H1 (cell line): ENCODE results near the gene TMEM139. TPM values are rescaled to one million over a fixed set of nuclear protein-coding genes. Genes with fewer than 3 reads are reported as not detected.

Experiments
- CTCF ChIA-PET: fragments of 300-600 bp; sonication (Branson Sonifier 250); formaldehyde crosslinking; loops from one replicate; lab custom pipeline; 2021; ENCODE audit not compliant: partially characterized antibody; lab: Charles Lee
- POLR2A ChIA-PET: fragments of 300-600 bp; sonication (Branson Sonifier 250); formaldehyde crosslinking; loops from one replicate; lab custom pipeline; 2021; ENCODE audit warnings: inconsistent platforms; ENCODE audit not compliant: partially characterized antibody; lab: Charles Lee
- DNase-seq, 2 experiments: peaks; one replicate each; pipeline versions ENCODE4 v3.0.0 to v3.0.0-alpha.2; 2010 to 2022; ENCODE audit warnings: low spot score in 2 of 2, low read depth in 1 of 2, mixed read lengths in 1 of 2
- FAIRE-seq: peaks from 2 replicates; lab custom pipeline; 2011; peaks lifted over from hg19 to GRCh38; lab: Jason Lieb, UNC
- H2AFZ ChIP-seq: 2 replicates; pipeline ENCODE4 v1.8.1; 2012; ENCODE audit warnings: low read length, inconsistent platforms
- H2AK5ac ChIP-seq: 2 replicates; pipeline ENCODE4 v1.6.1; 2013; ENCODE audit warnings: low read depth, low read length
- H2BK120ac ChIP-seq: replicated peaks from 2 replicates; pipeline ENCODE3; 2013; ENCODE audit warnings: low read depth, low read length, inconsistent platforms
- H2BK12ac ChIP-seq: 2 replicates; pipeline ENCODE4 v1.6.1; 2013; ENCODE audit warnings: low read depth, low read length
- H2BK15ac ChIP-seq: 2 replicates; pipeline ENCODE4 v1.6.1; 2013; ENCODE audit warnings: low read length
- H2BK20ac ChIP-seq: 2 replicates; pipeline ENCODE4 v1.6.1; 2013; ENCODE audit warnings: low read length
- H2BK5ac ChIP-seq: 2 replicates; pipeline ENCODE4 v1.6.1; 2013; ENCODE audit warnings: low read depth, low read length
- H3K14ac ChIP-seq: 2 replicates; pipeline ENCODE4 v1.6.1; 2013; ENCODE audit warnings: inconsistent platforms; ENCODE audit not compliant: insufficient read length
- H3K18ac ChIP-seq: 2 replicates; pipeline ENCODE4 v1.6.1; 2013; ENCODE audit warnings: low read length; ENCODE audit errors: extremely low read depth
- H3K23ac ChIP-seq: 2 replicates; pipeline ENCODE4 v1.6.1; 2013; ENCODE audit warnings: inconsistent platforms; ENCODE audit not compliant: insufficient read length
- H3K23me2 ChIP-seq: 2 replicates; pipeline ENCODE4 v1.6.1; 2013; ENCODE audit warnings: low read depth, low read length
- H3K27ac ChIP-seq: 2 replicates; pipeline ENCODE4 v1.6.1; 2011; ENCODE audit warnings: low read depth, low read length, inconsistent platforms
- H3K27me3 ChIP-seq, 4 experiments: replicated peaks in 1 of 4; 1 replicate in 1 of 4; 2 replicates in 3 of 4; pipeline versions ENCODE4 v1.6.1 to v1.8.1; 2011 to 2013; ENCODE audit warnings: low read length in 3 of 4, mild to moderate bottlenecking in 3 of 4, inconsistent platforms in 2 of 4, mixed read lengths in 2 of 4, moderate library complexity in 1 of 4; ENCODE audit not compliant: control insufficient read depth in 3 of 4, insufficient read depth in 3 of 4; ENCODE audit errors: extremely low read depth in 1 of 4
- H3K36me3 ChIP-seq, 4 experiments: 2 replicates each; pipeline versions ENCODE4 v1.6.1 to v1.8.1; 2011 to 2013; ENCODE audit warnings: mild to moderate bottlenecking in 4 of 4, low read length in 3 of 4, moderate library complexity in 2 of 4, control low read depth in 1 of 4, inconsistent platforms in 1 of 4; ENCODE audit not compliant: insufficient read depth in 4 of 4, control insufficient read depth in 2 of 4
- H3K4ac ChIP-seq: replicated peaks from 2 replicates; pipeline ENCODE3; 2013; ENCODE audit warnings: low read length, low read depth, mixed read lengths, inconsistent platforms; ENCODE audit not compliant: insufficient read length
- H3K4me1 ChIP-seq, 4 experiments: replicated peaks in 1 of 4; 1 replicate in 1 of 4; 2 replicates in 3 of 4; pipeline versions ENCODE4 v1.6.1 to v1.8.1; 2011 to 2013; ENCODE audit warnings: low read length in 3 of 4, inconsistent platforms in 2 of 4, mixed read lengths in 1 of 4; ENCODE audit not compliant: insufficient read depth in 4 of 4, control insufficient read depth in 3 of 4
- H3K4me2 ChIP-seq, 2 experiments: 2 replicates each; pipeline versions ENCODE4 v1.6.1 to v1.8.1; 2011 to 2013; ENCODE audit warnings: low read depth in 2 of 2, low read length in 2 of 2, control low read depth in 1 of 2, inconsistent platforms in 1 of 2, mild to moderate bottlenecking in 1 of 2; ENCODE audit not compliant: insufficient read depth in 1 of 2
- H3K4me3 ChIP-seq, 4 experiments: fragments of 200-600, 300-600 bp in 1 of 4; sonication (generic), shearing (Covaris generic), sonication (Bioruptor Twin) in 1 of 4; 2 replicates each; pipeline versions ENCODE4 v1.5.1 to v1.8.1; 2011 to 2016; ENCODE audit warnings: low read length in 4 of 4, low read depth in 3 of 4, control low read depth in 2 of 4, inconsistent platforms in 2 of 4, mild to moderate bottlenecking in 2 of 4, mixed read lengths in 1 of 4, moderate library complexity in 1 of 4; ENCODE audit not compliant: insufficient read depth in 2 of 4; ENCODE audit errors: extremely low read depth in 1 of 4
- H3K56ac ChIP-seq: replicated peaks from 2 replicates; pipeline ENCODE3; 2013; ENCODE audit warnings: low read depth, mild to moderate bottlenecking, mixed read lengths, low read length, inconsistent platforms; ENCODE audit not compliant: insufficient read length
- H3K79me1 ChIP-seq: 2 replicates; pipeline ENCODE4 v1.6.1; 2013; ENCODE audit warnings: low read depth, low read length, control low read depth
- H3K79me2 ChIP-seq, 2 experiments: 2 replicates each; pipeline versions ENCODE4 v1.6.1 to v1.8.1; 2012 to 2013; ENCODE audit warnings: low read length in 2 of 2, mild to moderate bottlenecking in 2 of 2, inconsistent platforms in 1 of 2; ENCODE audit not compliant: insufficient read depth in 2 of 2, control insufficient read depth in 1 of 2
- H3K9ac ChIP-seq, 4 experiments: replicated peaks in 1 of 4; 1 replicate in 1 of 4; 2 replicates in 3 of 4; pipeline versions ENCODE4 v1.6.1 to v1.8.1; 2011 to 2013; ENCODE audit warnings: low read depth in 3 of 4, low read length in 3 of 4, control low read depth in 2 of 4, mild to moderate bottlenecking in 2 of 4, moderate library complexity in 2 of 4, inconsistent platforms in 1 of 4; ENCODE audit errors: extremely low read depth in 1 of 4
- H3K9me3 ChIP-seq, 2 experiments: 2 replicates each; pipeline versions ENCODE4 v1.6.1 to v1.8.1; 2012 to 2013; ENCODE audit warnings: mild to moderate bottlenecking in 2 of 2, moderate library complexity in 2 of 2, control low read depth in 1 of 2, inconsistent platforms in 1 of 2, low read depth in 1 of 2, low read length in 1 of 2, mixed read lengths in 1 of 2; ENCODE audit not compliant: insufficient read depth in 2 of 2
- H4K20me1 ChIP-seq, 2 experiments: replicated peaks in 1 of 2; 2 replicates each; pipeline versions ENCODE3 to v1.8.1; 2011 to 2013; ENCODE audit warnings: inconsistent platforms in 2 of 2, low read length in 2 of 2, mild to moderate bottlenecking in 1 of 2; ENCODE audit not compliant: insufficient read depth in 2 of 2, control insufficient read depth in 1 of 2
- H4K5ac ChIP-seq: 2 replicates; pipeline ENCODE4 v1.6.1; 2013; ENCODE audit warnings: low read length, low read depth, mixed read lengths, inconsistent platforms; ENCODE audit not compliant: insufficient read length
- H4K8ac ChIP-seq: 2 replicates; pipeline ENCODE4 v1.8.0; 2013; ENCODE audit warnings: mild to moderate bottlenecking, moderate library complexity, low read length, inconsistent platforms; ENCODE audit not compliant: insufficient read depth; ENCODE audit errors: extremely low read depth
- H4K91ac ChIP-seq: replicated peaks from 2 replicates; pipeline ENCODE3; 2013; ENCODE audit warnings: low read length, mixed read lengths, inconsistent platforms; ENCODE audit not compliant: insufficient read length
- EP300 ChIP-seq, 2 experiments: IDR thresholded peaks; 1 replicate in 1 of 2; 2 replicates in 1 of 2; pipeline ENCODE4 v1.6.1; 2011 to 2012; ENCODE audit warnings: low read depth in 2 of 2, low read length in 2 of 2, mild to moderate bottlenecking in 2 of 2, borderline replicate concordance in 1 of 2, inconsistent platforms in 1 of 2, moderate library complexity in 1 of 2
- EZH2 ChIP-seq: fragments of 200-600 bp; sonication (generic); IDR thresholded peaks from 2 replicates; pipeline ENCODE4 v1.7.1; 2012; ENCODE audit warnings: low read depth, mild to moderate bottlenecking, moderate library complexity, low read length, inconsistent platforms; ENCODE audit not compliant: severe bottlenecking
- HDAC2 ChIP-seq, 2 experiments: fragments of 300-600 bp in 1 of 2; sonication (generic) in 1 of 2; IDR thresholded peaks; 2 replicates each; pipeline ENCODE4 v1.6.1; 2011 to 2012; ENCODE audit warnings: low read depth in 2 of 2, low read length in 2 of 2, mild to moderate bottlenecking in 2 of 2, moderate library complexity in 2 of 2, borderline replicate concordance in 1 of 2, inconsistent platforms in 1 of 2
- KDM4A ChIP-seq: IDR thresholded peaks from one replicate; pipeline ENCODE4 v1.7.1; 2012; ENCODE audit warnings: low read depth, mild to moderate bottlenecking, moderate library complexity, low read length, inconsistent platforms; ENCODE audit not compliant: severe bottlenecking
- NRF1 ChIP-seq: IDR thresholded peaks from 2 replicates; pipeline ENCODE4 v1.6.1; 2011; ENCODE audit warnings: mild to moderate bottlenecking, low read depth, low read length, improper control_type of control experiment
- SIN3A ChIP-seq, 2 experiments: IDR thresholded peaks in 1 of 2; conservative IDR thresholded peaks in 1 of 2; 2 replicates each; pipeline ENCODE4 v1.6.1; 2011 to 2012; ENCODE audit warnings: low read length in 2 of 2, improper control_type of control experiment in 1 of 2, low read depth in 1 of 2, mild to moderate bottlenecking in 1 of 2
- WGBS, 2 experiments: shearing (Covaris generic) in 1 of 2; methylation state at CpG; one replicate each; pipeline versions ENCODE4 v1.1.6 to v1.1.7; 2013 to 2015; ENCODE audit warnings: low lambda C conversion rate in 2 of 2, mixed read lengths in 2 of 2, inconsistent platforms in 1 of 2, low coverage in 1 of 2, missing lambda C conversion rate in 1 of 2; ENCODE audit not compliant: insufficient replicate concordance in 2 of 2, insufficient coverage in 1 of 2, insufficient read length in 1 of 2; ENCODE audit errors: extremely low coverage in 1 of 2, missing lambda C conversion rate in 1 of 2; 5-methylcytosine and 5-hydroxymethylcytosine counted together
- long read RNA-seq, 2 experiments: library from RNA in 1 of 2; library from capped mRNA in 1 of 2; stranded (forward); transcript quantifications; one replicate each; pipeline ENCODE4 v2.0.0, GENCODE V29; 2021; ENCODE audit warnings: inconsistent platforms in 1 of 2
- polyA minus RNA-seq, 3 experiments: library from RNA; depleted of rRNA, polyadenylated mRNA; stranded (reverse); fragments of >200 nt; gene quantifications; 1 replicate in 2 of 3; 2 replicates in 1 of 3; pipeline ENCODE4 v1.2.3, GENCODE V29; 2011
- polyA plus RNA-seq, 7 experiments: library from polyadenylated mRNA; depleted of rRNA in 3 of 7; stranded (reverse) in 5 of 7; unstranded in 2 of 7; fragments of >200 nt in 5 of 7; fragments of 200-250 nt in 2 of 7; gene quantifications; 1 replicate in 5 of 7; 2 replicates in 1 of 7; 4 replicates in 1 of 7; pipeline versions ENCODE4 v1.2.1 to v1.2.3, GENCODE V29; 2011 to 2013; ENCODE audit warnings: missing spikeins in 2 of 7, mixed read lengths in 2 of 7
- total RNA-seq: library from RNA; stranded (reverse); fragmentation: NEBNext Ultra II Directional; extraction: Animal tissue kit (Norgen Biotek cat#: 25700); gene quantifications from 2 replicates; pipeline ENCODE4 v1.2.1, GENCODE V29; 2021

TMEM139 gene
- total RNA-seq: 3.2 and 4.4 TPM in 2 replicates
- 6.7 and 7.6 TPM in 2 replicates for polyA plus RNA-seq (2011; rRNA removed)
- polyA plus RNA-seq (2011; cell fraction: cytosol; rRNA removed): 5.5 TPM
- polyA plus RNA-seq (2011; cell fraction: nucleus; rRNA removed): 4.9 TPM
- polyA plus RNA-seq (2012, experiment 1 of 2): 2.5 to 4.0 TPM (median 3.9 TPM) in 4 replicates
- 4.6 TPM for polyA plus RNA-seq (2012, experiment 2 of 2)
- polyA plus RNA-seq (2013, experiment 1 of 2): 1.7 TPM
- polyA plus RNA-seq (2013, experiment 2 of 2): 2.2 TPM
- 2.1 and 2.6 TPM in 2 replicates for polyA minus RNA-seq (2011; rRNA and poly(A)+ RNA removed)
- polyA minus RNA-seq (2011; cell fraction: cytosol; rRNA and poly(A)+ RNA removed): not detected
- polyA minus RNA-seq (2011; cell fraction: nucleus; rRNA and poly(A)+ RNA removed): 1.9 TPM
- long read RNA-seq, experiment 1, partial matches to known transcripts: 0 of 1 reads
- long read RNA-seq, experiment 1, other reads (novel, unspliced or antisense): 0 of 1 reads
- long read RNA-seq, experiment 2, partial matches to known transcripts: 0 of 1 reads
- long read RNA-seq, experiment 2, other reads (novel, unspliced or antisense): 0 of 1 reads

- ChIA-PET CTCF (interaction anchor here (0.6 to 3.6 kb wide), 3 partner anchors 15 to 342 kb away, joined by 3 to 22 read pairs (median 6); no protein-coding TSS in a partner anchor), POLR2A (interaction anchor here (0.6 to 1.0 kb wide), 2 partner anchors 62 to 85 kb away, joined by 3 read pairs; no protein-coding TSS in a partner anchor)
- no peak for FAIRE-seq
- Histone ChIP-seq H3K36me3 (peaks cover 0 to 6% (median 0%) of the 10 kb centered on the region in 4 experiments; a peak in 2 of 8 replicates), H3K14ac (no peak within 1 kb of the TSS), H3K79me2 (peaks cover 0 to 13% of the 10 kb centered on the region in 2 experiments; a peak in 3 of 4 replicates), H4K8ac (no peak within 1 kb of the TSS), H4K5ac (no peak within 1 kb of the TSS), H2BK15ac (no peak within 1 kb of the TSS), H3K23me2 (peaks cover 8% of the 10 kb centered on the region), H3K27me3 (peaks cover 10 to 21% (median 20%) of the 10 kb centered on the region in 4 experiments), H2BK120ac (no peak within 1 kb of the TSS), H2BK5ac (peak within 1 kb of the TSS; percentile 12; the same call in 1 of the 2 replicates), H3K4me1 (peaks cover 9 to 14% (median 10%) of the 10 kb centered on the region in 4 experiments), H2BK12ac (0 out of 2 replicates have a peak within 1 kb of the TSS, but pooled peaks have one; percentile 55), H2AK5ac (no peak within 1 kb of the TSS; the same call in 1 of the 2 replicates), H2AFZ (no peak within 1 kb of the TSS; the same call in 1 of the 2 replicates), H4K20me1 (no peaks in the 10 kb centered on the region), H3K23ac (no peak within 1 kb of the TSS), H3K18ac (no peak within 1 kb of the TSS), H4K91ac (no peak within 1 kb of the TSS), H3K56ac (no peak within 1 kb of the TSS), H3K4me2 (peak within 1 kb of the TSS; percentile 71 to 84), H3K27ac (no peak within 1 kb of the TSS), H3K79me1 (no peaks in the 10 kb centered on the region), H3K4ac (no peak within 1 kb of the TSS), H3K9ac (no peak within 1 kb of the TSS), H3K9me3 (peaks cover 6 to 13% of the 10 kb centered on the region in 2 experiments), H3K4me3 (peak within 1 kb of the TSS; percentile 11 to 52 (median 26); a peak in 7 of 8 replicates), H2BK20ac (no peak within 1 kb of the TSS)
- DNase-seq: peak in 1 of 2 experiments; percentile 67
- WGBS, 2 experiments: 46% methylated on average over 17 of the region's 19 CpGs; no CpG with 5 or more reads in 1 of the 2 experiments
- TF ChIP-seq KDM4A: no peak
- TF ChIP-seq HDAC2 (IDR thresholded peaks at IDR 0.05; ENCODE audit: borderline replicate concordance in 1 of 2, low read depth in 2 of 2, low read length in 2 of 2): no peak
- TF ChIP-seq EZH2: no peak
- no peak for TF ChIP-seq NRF1
- TF ChIP-seq SIN3A (conservative IDR thresholded peaks at IDR 0.05 in 1 of 2, IDR thresholded peaks at IDR 0.05 in 1 of 2; ENCODE audit: low read depth in 1 of 2, low read length in 2 of 2): 0 out of 4 replicates have a peak, but pooled peaks of 1 of the 2 experiments have one; percentile 35
- TF ChIP-seq EP300 (IDR thresholded peaks at IDR 0.05; ENCODE audit: borderline replicate concordance in 1 of 2, low read depth in 2 of 2, low read length in 2 of 2): no peak
These were observed at the start of gene TMEM139 for GRCh38 chr7:143284591-143285469. TSS of gene TMEM139 (plus strand) at chr7:143284958. CDS start at chr7:143285958, 1,000 bp downstream.
